Stimulated activated CD8-positive, alpha-beta memory T cell treated with anti-CD3 and anti-CD28 coated beads, Interleukin-15, amount 100 ng/mL, for 24 hours (primary cell): Measurements from ENCODE around the gene NKX3-2.

Experiments used
- DNase-seq: peaks from one replicate; pipeline ENCODE4 v3.0.0-alpha.2; 2020; ENCODE audit warnings: low read depth

Gene NKX3-2

GRCh38 chr4:13544606-13545393, 492 bp upstream of the NKX3-2 start:
- DNase-seq = no peak

GRCh38 chr4:13543032-13543838, 1.1 kb downstream of the NKX3-2 start:
- DNase-seq = no peak

GRCh38 chr4:13542577-13543031, 1.7 kb downstream of the NKX3-2 start:
- DNase-seq = no peak

DNA sequence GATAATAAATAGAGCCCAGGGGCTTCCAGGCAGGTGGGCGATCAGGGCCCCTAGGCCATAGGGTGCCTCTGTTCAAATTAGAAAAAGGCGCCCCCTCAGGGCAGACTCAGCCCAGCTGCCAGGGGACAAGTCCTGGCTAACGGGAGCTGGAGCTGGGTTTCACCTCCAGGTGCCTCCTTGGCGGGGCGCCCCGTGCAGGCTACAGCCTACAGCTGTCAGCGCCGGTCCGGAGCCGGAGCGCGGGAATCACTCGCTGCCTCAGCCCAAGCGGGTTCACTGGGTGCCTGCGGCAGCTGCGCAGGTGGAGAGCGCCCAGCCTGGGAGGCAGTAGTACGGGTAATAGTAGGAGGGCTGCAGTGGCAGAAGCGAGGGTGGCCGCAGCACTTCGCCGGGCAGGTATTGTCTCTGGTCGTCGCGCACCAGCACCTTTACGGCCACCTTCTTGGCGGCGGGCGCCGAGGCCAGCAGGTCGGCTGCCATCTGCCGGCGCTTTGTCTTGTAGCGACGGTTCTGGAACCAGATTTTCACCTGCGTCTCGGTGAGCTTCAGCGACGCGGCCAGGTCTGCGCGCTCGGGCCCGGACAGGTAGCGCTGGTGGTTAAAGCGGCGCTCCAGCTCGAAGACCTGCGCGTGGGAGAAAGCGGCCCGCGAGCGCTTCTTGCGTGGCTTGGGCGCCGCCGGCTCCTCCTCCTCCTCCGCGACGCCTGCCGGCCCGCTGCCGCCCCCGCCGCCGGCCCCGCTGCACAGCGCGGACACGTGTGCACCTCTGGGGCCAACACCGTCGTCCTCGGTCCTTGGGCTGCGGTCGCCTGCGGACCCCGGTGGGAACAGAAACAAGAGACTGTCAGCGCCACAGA, 2.4 kb downstream of the NKX3-2 start:
- no peak for DNase-seq

- no peak for DNase-seq
Measured at GRCh38 chr4:13541176-13541604, 3.1 kb downstream of the NKX3-2 start.

DNA sequence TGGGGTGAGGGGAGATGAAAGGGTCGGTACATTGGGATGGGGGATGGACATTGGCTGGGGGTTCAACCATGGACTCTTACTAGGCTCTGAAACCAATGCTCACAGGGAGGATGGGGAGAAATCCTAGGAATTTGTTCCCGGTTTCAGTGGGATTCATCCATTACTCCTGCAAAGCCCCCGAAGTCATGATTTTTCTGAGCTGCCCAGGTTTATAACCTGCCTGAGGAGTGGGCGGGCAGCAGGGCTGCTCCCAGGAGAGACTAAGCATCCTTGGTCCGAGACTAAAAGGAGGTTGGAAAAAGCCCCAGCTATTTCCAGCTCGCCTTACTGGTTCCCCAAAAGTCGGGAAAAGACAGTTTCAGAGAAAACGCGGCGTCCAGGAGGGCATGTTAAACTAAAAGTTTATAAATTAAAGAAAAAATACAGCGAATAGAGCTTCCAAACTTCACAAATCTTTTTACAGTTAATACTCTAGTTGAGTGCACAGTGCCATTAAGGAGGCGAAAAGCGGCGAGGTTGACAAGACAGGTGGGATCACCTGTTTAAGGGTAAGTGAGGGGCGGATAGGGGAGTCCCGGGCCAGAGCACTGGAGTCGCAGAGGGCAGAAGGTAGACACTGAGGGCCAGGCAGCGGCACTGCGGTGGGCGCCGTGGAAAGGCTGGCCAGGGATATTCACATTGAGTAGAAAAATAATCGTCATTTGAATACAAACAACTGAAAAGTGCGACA, 3.7 kb downstream of the NKX3-2 start:
- no peak for DNase-seq

DNA sequence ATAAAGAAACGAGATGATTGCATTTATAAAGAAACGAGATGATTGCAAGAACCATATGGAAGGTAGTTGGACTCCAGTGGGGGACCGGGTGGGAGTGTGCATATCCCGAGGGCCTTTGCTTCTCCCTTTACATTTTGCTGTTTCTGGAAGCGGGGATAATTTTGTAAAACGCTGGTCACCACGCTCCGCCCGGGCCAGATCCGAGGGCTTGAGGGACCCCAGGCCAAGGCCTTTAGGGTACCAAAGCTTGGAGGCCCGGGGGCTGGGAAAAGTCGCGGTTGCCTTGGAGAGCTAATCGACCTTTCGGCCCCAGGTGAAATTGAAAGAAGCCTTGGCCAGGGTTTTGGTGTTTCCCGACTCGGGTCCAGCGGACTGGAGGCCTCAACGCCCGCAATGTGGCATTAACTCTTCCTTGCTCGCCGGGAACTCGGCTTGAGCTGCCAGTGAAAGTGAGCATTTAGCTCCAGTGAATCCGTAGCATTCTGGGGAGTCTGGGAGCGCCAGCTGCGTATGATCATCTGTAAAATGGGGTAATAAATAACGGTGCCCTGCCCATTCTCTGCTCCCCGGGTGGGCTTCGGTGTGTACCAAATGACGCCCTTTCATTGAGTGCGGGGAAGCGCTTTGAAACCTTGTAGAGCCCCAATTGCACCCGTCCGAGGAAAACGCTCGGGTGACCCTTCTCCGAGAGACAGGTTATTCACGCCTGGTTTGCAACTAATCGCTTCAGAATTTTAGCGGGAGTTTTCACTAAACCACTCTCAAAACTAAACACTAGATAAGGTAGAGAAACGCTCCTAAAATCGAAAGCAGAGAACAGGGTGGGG, 4.5 kb downstream of the NKX3-2 start:
- DNase-seq = no peak

DNA sequence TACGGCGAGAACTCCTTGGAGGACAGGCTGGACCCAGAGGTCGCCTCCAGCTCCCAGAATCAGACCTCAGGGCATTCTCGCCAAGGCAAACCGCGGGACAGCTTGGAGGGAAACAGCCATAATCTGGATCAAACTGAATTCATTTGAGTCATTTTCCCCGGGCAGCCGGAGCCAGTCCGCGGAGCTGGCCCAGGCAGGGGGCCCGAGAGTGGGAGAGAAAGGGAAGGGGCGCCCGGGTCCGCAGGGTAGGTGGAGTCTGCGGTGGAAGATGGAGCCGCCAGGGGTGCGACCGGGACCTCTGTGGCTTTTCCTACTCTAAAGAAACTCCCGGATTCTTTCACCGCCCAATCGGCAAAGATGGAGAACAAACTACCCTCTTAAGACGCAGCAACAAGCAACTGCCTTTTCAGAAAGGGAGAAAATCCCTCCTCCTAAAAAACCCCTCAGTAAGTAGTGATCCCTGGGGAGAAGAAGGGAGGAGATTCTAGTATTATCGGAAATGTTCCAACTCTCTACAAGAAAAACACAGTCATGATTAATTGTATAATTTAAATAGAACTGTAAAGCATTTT, 5.2 kb downstream of the NKX3-2 start:
- DNase-seq = no peak

DNA sequence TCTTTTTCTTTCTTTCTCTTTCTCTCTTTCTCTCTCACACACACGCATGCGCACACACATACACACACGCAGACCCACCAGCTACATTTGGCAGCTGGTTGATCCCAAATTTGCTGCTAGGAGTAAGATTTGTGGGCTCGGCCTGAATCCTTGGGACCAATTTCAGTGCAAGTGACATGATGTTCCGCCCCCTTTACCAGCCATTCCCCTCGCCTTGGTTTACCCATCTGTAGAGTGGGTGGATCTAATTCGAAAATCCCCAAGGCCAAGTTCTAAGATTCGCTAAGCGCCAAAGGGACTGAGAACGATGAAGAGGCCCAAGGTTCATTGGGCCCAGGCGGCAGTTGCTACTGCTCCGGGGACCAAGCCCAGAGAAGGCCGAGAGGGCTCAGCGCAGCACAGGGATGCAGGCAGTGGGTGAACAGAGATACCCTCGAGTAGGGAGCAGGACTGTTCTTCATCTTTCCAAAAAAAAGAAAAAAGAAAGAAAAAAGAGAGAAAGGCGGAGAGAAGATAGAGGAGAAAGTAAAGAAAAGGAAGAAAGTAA, 5.8 kb downstream of the NKX3-2 start:
- DNase-seq = no peak

GRCh38 chr4:13537832-13538177, 6.5 kb downstream of the NKX3-2 start:
- no peak for DNase-seq

- DNase-seq = no peak
Measured at GRCh38 chr4:13537011-13537831, 7.1 kb downstream of the NKX3-2 start.

GRCh38 chr4:13536607-13537006, 7.7 kb downstream of the NKX3-2 start:
- no peak for DNase-seq

DNA sequence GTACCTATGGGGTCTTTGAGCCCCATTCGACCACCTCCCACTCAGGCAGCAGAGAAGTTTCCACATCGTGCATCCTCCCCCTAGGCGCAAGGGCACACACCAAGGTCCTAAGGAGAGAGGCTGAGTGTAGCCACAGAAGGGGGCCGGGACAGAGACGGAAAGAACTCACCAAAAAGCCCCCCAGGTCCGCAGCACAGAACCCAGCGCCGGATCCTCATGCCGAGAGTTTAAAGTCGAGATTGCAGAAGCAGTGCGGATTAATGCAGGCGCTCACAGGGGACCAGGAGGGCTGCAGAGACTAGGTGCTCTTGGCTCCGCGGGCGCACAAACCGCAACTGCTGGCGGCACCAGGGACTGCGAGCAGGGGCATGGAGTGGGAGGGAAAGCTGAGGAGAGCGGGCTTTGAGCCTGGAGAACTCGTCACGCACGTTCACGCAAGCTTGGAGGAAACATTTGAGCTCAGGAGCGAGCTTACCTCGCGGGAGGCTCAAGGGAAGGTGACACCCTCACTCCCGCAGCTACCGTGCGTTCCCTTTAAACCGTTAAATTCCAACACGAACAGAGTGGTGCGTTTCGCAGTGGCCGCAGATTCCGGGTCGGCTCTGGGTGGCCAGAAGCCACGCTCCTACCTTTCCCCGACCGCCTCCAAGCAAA, 8.5 kb downstream of the NKX3-2 start:
- DNase-seq = no peak

DNA sequence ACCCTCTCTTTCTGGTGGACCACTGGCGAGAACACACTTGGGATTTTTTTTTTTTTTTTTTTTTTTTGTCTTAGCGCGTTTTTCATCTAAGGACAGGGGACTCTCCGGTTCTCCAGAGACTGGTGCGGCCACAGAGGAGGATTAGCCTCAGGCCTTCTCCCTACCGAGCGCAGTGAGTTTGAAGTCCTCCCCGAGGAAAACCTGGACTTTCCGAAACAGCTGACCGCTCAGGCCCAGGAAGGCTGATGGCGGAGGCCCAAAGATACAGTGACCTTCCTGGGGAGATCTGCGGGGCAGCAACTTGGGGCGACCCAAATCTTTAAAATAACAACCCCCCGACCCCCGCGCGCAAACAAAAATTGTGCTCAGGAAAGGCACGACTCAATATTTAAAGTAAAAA, 9.2 kb downstream of the NKX3-2 start:
- DNase-seq = no peak

DNA sequence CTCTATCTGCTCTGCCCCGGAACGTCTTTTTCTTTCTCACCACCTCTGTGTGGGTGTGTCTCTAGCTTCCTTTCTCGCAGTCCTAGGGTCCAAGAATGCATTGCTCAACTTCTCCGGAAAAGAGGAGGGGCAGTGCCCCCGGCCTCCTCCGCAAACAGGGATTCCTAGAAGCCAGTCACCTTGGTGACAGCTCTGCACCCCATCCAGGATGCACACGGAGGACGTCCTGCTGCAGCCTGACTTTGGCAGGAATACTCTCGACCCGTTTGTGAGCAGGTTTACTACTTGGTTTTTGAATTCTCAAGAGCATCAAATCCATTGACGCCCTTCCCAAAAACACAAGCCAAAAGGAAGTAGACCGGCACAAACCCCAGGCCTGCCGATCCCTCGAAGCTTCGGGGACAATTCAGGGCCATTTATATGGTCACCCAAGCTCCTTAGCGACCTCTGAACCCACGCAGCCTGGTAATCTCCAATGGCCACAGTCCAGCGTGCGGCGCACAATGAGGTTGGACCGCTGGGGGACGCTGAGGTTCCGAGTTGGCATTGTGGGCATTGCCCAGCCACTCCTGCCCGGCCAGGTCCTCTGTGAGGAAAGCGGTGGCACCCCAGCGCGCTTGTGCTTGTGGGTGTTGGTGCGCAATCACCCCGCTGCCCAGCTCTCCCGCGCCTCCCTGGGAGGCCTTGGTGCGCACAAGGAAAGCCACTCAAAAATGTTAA, 9.8 kb downstream of the NKX3-2 start:
- no peak for DNase-seq

GRCh38 chr4:13533670-13534343, 10.5 kb downstream of the NKX3-2 start:
- DNase-seq = no peak

- no peak for DNase-seq
Measured at GRCh38 chr4:13531625-13531998, 12.7 kb downstream of the NKX3-2 start.
